ENCODE results near the gene GNAO1.

The GNAO1 gene

DNA sequence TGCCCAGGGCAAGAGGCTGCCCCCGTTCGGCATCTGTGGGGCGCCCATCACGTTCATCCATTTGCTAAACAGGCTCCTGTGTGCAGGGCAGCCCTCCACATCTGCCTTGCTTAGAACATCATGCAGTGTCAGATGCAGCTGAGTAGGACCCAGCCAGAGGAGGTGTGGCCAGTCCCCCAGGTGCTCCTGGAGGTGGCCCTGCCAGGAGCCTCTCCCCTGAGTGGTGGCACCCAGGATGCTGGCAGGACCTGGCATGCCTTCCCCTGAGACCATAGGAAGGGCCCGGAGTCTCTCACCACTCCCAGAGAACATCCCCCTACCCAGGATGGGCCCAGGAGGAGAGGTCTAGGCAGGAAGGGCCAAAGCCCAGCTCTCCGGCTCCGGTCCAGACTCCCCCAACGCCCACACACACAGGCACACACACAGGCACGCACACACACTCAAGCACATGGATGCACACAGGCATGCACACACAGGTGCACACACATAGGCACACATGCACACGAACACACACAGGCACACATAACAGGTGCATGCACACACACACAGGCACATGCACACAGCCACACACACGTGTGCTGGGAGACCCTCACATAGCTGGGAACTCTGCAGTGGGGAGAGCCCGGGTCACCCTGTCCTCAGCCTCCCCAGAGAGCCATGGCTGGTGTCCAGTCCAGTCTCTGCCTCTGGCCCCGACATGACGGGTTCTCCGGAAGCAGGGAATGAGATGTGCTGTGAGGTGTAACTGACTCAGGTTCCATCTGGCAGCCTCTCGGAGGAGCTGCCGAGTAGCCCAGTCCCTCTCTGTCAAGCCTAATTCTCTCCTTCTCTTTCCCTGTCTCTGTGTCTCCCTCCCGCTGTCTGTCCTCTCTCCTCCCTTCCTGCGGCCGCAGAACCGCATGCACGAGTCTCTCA is 159.5 kb downstream of the GNAO1 start:
- DNase-seq (ENCODE audit: low spot score), result no peak

DNA sequence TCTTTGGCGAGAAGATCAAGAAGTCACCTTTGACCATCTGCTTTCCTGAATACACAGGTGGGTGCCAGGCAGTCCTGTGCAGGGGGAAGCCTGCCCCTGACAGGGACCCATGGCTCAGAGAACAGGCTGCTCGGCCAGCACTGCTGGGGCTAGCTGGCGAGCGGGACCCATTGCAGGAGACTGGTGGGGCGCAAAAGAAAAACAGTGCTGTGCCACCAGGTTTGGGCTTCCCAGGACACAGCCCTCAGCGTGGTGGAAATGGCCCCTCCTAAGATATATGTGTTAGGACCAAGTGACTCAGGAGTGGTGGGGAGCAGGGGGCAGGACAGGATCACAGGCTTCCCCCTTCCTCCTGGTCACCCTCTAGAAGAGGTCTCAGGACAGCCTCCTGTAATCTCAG is 160.2 kb downstream of the GNAO1 start:
- DNase-seq (ENCODE audit: low spot score), result no peak

DNA sequence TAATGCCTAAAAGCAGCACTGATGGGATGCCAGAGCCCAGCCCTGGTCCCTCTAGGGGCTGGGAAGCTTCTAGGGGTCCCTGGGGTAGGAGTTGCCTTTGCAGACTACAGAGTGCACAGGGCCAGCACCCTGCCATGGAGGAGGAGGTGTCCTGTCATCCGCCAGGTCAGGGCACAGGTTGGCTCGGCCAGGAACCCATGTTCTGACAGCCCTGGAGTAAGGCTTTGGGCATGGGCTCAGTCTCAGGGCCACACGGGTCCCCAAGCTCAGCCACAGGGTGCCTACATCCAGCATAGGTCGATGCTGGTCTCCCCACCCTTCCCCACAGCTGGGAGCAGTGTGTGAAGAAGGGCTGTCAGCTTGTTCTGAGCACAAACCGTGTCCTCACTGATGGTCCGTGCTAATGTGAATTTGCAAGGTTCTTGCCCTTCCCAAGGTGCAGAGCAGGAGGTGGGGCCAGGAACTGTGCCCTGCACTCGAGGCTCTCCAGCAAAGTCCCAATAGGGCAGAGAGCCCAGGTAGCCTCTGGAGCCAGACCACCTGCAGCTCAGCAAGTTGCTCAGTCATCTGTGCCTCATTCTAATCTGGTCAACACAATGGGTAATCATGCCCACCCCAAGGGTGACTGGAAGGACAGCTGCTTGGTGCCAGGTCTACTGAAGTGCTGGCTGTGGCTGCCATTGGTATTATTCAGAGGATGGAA is 161.2 kb downstream of the GNAO1 start:
- peak; percentile 47 for DNase-seq (ENCODE audit: low spot score)

DNA sequence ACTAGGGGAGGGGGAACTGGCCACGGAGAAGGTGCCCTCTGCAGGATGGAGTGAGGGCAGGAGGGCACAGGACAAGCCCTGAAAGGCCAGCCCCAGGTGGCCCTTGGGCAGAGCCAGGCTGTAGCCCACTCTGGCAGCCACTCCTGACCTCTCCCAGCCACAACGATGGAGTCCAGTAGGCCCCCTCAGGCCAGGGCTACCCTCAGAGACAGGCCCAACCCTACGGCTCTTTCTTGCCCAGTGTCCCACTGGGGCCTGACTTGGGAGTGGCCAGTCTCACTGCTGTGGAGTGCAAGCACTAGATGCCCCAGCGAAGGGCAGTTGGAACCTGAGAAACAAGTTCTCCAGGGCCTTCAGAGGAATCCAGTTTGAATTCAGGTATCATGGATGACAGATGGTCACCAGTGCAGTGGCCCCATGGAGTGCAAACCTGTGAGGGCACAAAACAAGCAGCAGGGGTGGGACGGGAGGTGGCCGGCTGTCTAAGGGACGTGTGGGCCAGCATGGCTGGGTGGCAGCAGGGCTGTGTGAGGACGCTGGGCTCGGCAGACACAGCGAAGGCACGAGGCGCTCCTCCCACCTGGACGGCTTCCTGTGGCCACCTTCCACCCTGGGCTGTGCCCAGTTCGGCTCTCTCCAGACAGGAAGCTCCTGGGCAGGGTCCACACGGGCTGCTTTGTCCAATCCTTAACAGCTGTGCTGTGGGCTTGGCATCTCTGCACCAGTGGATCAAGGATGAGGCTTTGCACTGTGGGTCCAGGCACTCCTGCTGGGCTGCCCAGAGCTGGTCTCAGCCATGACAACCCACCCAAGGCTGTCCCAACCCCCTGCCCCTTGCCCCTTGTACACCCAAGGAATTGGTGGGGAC is 162.0 kb downstream of the GNAO1 start:
- peak; percentile 47 for DNase-seq (ENCODE audit: low spot score)

DNA sequence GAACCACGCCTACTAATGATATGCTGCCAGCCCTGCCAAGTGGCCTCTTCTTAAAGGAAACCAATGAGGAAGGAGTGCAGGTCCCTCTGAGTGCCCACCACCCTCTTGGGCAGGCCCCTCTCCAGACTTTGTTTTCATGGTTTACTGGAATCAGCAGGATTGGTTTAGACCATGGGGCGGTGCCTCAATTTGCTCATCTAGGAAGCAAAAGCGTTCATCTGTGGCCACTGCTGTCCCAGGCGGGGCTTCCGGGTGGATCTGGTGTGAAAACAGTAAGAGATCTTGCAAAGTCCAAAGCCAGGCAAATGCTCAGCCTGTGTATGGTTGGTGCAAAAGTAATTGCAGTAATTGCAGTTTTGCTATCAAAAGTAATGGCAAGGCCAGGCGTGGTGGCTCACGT is 162.7 kb downstream of the GNAO1 start:
- DNase-seq (ENCODE audit: low spot score), result peak; percentile 40

DNA sequence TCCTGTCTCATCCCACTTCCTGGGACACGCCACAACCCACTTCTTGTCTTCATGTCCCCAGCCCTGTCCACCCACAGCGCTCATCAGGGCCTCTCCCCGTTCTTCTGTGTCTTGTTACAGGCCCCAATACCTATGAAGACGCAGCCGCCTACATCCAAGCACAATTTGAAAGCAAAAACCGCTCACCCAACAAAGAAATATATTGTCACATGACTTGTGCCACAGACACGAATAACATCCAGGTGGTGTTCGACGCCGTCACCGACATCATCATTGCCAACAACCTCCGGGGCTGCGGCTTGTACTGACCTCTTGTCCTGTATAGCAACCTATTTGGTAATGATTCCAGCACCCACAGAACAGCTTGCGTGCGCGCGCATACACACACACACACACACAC is 163.5 kb downstream of the GNAO1 start:
- peak; percentile 40 for DNase-seq (ENCODE audit: low spot score)

DNA sequence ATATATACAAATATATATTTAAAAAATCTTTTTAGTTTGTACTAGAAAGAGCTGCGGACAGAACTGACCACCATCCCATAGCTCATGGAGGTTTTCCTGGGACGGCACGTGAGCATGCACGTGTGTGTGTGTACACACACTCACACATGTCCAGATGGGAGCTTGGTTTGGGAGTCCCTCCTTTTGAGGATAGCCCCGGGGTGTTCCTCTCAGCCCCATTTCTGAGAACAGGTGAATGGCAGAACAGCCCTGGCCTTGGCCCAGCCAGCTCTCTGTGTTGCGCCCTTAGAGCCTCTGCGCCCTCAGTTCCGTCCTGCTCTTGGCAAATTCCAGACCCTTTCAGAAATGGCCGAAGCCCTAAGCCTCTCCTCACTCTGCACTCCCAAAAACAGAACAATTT is 163.9 kb downstream of the GNAO1 start:
- DNase-seq (ENCODE audit: low spot score), result peak; percentile 46

DNA sequence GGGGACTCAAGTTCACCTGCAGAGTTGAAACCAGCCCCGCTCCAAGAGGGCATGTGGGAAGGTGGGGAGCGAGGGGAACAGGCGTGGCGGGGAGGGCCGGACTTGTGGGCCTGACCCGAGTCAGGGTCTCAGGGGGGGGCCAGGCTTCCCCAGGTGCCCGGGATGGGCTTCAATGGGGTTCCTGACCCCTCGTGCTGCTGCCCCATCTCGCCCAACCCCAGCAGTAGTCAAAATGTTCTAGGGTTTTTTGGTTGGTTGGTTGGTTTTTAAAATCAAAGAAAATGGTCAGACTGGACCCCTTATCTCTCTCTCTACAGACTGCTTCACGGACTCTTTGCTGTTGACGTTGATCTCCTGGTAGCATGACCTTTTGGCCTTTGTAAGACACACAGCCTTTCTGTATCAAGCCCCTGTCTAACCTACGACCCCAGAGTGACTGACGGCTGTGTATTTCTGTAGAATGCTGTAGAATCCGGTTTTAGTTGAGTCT is 164.5 kb downstream of the GNAO1 start:
- DNase-seq (ENCODE audit: low spot score), result peak; percentile 57

DNA sequence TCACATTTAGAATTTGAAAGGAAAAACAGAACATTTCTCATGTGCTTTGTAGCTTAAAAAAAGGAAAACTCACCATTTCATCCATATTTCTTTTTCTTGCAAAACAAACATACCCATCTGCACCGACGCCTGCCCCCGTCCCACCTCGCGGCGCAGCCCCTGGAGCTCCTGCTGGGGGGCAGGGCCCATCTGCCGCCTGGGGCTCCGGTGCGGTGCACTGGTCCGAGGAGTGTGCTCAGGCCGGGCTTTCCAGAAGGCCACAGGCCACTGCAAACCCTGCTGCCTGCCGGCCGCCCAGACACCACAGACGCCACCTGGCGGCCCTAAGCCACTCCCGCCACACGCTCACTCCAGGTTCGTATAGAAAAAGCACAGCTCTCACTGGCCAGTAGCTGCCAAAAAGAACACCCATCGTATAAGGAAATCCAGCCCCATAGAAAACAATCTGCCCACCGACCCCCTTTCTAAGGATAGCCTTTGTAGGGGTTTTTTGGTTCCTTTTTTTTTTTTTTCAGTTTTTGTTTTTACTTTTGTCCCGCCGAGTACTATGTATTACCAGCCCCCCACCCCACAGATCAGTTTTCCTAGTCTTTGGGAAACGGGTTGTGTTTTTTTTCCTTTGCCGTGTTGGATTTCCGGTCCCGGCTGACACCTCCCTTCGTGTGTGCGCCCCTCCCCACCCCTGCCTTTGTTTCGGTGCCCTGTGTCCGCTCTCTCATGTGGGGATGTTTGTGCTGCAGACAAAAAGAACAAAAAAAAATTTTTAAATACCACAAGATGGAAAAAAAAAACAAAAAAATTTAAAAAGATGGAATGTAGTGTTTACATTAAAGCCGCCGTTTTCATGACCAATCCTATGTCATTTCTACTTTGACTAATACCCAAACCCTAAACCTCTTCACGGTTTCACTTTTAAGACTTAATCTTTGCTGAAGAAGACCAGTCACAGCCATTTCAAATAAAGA is 165.3 kb downstream of the GNAO1 start:
- peak; percentile 86 for DNase-seq (ENCODE audit: low spot score)

DNA sequence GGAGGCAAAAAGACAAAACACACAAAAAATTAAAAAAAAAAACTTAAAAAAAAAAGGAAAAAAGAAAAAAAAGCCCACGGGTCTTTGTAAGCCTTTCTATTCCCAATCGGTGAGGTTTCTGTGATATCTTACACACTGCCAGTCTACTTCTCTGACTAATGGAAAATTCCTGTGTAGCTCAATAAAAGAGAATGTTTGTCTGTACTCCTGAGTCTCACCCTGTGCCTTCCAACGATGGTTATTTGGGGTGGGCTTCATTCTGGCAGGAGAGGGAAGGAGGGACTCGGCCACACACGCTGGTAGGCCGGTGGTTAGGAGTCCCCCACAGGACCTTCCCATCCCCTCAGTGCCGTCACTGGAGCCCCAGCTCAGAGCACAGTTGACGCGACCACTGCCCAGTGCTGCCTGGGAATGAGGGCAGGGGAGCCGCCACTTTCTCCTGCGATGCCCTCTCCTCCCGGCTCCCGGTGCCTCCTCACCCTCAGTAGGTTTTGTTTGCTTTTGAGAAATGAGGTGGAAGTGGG is 166.0 kb downstream of the GNAO1 start:
- no peak for DNase-seq (ENCODE audit: low spot score)

DNA sequence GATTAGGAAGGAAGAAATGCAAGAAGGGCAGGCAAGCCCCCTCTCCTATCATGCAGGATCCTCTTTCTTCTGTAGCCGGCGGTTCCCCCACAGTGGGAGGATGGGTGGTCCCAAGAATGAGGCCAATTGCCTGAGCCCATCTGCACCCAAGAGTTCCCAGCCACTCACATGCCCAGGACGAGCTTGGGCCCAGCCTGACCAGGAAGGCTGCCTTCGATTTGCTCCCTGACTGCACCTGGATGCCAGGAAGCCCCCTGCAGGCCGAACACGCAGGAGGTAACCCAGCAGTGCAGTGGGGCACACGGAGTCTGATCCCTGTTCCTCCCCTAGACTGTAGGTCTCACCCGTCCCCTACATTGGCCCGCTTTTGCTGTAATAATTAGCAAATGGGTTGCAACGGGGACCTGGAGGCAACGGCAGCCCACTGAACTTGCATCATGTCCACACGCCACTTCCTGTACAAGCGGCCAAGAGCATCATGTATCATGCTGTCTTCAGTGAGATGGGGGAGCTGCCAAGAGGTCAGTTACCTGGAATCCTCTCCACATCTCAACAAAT is 166.6 kb downstream of the GNAO1 start:
- DNase-seq (ENCODE audit: low spot score), result no peak

DNA sequence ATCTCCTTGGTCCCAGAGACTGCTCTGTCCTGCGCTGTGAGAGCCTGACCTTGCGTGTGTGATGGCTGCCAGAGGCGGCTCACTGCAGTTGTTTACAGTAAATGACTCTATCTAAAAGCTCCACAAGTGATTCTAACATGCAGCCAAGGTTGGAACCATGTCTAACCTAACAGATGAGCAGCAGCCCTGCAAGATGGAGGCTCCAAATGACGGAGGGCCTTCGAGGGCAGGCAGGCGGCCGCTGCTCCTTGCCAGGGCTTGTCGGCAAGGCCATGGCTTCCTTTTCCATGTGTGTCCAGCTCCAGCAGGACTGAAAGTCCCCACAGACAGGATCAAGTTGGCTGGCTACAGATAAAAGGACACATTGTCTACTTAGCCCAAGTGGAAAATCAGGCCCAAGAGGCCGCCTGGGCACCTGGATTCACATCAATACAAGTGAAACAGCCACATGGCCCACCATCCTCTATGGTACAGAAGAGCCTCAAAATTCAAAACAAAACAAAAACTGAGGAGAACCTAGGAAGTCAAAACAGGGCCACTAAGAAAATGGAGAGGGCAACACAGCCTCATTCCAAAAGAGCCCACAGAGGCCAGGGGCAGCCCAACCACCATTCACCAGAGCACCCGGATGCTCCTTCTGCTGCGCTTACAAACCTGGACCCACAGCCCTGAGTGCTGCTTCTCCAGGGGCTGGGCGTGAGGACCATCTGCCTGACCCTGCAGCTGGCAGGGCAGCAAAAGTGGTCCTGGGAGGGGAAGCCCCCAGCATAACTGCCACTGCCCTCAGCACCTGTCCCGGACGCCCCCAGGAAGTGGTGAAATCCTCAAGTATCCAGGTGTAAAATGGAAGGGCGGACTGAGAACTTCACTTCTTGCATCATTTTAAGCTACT is 169.1 kb downstream of the GNAO1 start:
- no peak for DNase-seq (ENCODE audit: low spot score)

DNA sequence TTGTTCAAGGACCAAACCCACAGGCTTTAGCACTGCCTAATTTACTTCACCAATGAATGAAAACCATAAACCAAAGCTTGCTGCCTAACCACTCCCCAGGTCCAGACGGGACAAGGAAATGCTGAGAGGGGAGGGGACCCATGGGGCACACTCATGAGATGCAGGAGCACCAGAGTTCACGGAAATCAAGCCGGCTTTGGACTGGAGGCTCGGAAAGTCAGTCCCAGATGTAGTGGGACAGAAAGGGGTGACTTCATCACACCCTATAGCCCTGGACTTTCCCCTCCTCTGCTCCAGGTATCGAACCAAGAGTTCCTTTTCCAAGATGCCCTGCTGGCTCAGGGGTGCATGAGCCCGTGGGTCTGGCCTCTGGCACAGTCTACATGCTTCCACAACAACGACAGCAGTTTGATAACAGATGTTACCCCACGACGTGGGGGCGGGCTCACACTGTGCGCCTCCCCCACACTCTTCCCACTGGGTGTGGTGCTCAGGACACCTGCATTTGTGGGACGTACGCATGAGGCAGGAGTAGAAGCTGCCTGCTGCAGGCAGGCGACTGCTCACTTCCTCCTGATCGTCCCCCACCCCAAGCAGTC is 170.9 kb downstream of the GNAO1 start:
- DNase-seq (ENCODE audit: low spot score), result no peak

DNA sequence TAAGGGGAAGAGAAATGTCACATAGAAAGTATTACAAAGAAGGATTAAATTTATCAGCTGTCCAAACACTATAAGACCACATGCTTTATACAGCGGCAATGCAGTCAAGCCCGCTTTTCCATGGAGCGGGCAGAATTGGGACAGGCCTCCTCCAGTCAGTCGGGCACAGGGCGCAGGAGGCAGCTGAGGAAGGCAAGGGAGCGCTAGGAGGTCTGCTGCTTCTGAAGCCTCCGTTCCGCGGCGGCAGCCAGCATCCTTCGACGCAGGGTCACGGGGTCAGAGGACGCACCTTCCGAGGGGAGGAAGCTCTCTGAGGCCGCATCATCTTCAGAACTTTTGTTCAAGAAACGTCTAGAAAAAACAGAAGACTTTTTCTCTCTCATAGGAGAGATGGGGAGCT is 171.4 kb downstream of the GNAO1 start:
- no peak for DNase-seq (ENCODE audit: low spot score)

DNA sequence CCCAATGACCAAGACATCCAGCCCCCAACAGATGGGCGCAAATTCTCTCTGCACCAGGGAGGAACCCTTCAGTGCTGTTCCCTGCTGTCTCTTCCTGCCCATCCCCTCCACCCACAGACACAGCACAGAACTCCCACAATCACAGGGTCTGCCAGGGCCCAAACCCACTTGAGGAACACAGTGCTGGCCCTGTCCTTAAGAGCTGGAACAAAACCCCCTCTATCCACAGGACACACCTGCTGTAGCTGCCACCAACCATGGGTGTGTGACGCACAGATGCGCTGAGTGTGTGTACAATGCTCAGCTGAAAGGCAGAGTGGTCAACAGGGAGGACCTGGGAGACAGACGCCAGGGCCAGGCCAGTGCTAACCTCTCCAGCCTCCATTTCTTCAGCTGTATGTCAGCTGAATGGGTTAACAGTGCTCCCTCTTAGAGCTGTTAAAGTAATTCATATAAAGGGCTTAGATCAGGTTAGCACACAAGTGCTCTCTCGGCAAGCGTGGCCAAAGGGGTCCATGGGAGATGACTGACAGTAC is 172.0 kb downstream of the GNAO1 start:
- DNase-seq (ENCODE audit: low spot score), result no peak

DNA sequence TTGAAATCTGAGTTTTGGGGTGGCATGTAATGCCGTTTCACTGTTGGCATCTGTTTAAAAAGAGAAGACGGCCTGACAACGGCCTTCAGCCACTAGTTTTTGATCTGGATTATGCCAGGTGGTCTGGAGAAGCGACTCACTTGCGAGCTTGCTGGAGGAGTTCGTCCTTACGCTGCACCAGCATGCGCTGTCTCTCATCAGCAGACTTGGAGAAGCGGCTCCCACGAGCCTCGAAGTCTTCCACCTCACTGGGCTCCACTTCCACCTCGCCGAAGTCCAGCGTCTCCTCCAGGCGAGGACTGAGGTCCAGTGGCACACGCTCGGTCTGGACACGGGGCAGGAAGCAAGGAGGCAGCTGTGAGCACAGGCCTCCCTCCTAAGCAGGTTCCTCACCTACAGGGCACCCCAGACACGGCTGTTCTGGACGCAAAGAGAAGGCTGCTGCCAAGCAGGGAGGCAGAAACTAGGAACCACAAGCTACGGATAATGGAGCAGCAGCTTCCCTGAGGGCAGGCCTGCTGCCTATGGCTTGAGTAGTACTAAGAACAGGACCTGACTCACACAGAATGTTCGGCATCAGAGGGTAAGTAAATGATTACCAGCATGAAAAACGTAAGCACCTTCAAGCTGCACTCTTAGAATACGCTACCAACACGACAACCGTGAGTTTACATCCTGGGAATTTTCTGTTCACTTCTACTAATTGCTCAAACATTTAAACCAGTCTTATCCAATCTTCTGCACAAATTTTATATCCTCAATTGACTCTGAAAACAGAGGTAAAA is 172.7 kb downstream of the GNAO1 start:
- no peak for DNase-seq (ENCODE audit: low spot score)

DNA sequence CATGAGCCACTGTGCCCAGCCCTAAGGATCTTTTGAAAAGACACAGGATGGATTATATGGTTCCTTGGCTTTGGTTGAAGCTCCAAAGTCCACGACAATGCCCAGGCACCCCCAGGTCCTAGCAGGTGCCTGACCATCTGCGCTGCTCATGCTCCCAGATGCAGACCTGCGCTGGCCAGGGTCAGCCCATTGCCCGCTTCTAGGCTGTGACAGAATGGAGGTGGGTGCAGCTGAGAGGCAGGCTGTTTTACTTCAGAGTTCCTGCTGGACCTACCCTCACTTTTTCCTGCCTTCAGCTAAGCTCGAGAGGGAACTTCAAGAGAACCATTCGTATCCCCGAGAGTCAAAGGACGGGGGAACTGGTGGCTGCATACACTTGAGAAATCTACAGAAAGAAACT is 173.6 kb downstream of the GNAO1 start:
- no peak for DNase-seq (ENCODE audit: low spot score)

DNA sequence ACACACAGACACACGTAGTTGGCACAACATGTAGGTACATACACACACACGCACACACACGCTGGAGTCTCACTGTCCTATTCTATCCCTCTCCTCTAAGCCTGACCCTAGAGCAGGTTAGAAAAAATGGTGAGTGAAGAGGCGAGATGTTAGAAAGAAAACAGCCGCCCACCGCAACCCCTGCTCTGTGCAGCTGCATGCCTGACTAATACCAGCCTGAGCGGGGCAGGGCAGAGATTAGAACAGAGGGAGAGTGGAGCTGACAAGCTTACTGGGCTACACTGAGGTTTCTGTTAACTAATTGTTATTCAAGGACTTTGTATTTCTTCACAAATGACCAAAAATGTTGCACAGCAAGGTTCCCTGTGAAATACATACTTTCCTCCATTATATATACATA is 174.3 kb downstream of the GNAO1 start:
- no peak for DNase-seq (ENCODE audit: low spot score)

Data from left forelimb (tissue), 1 donor.